ENCODE measurements around the gene FGF22. TPM values are rescaled to one million over a fixed set of nuclear protein-coding genes. Genes with fewer than 3 reads are reported as not detected.
A peak's percentile ranks its signal among the peaks of the same experiment; 100 is the strongest.
"Not testable (repeated sequence)": the region's sequence is repeated elsewhere in the genome, so short reads cannot be mapped to it uniquely, and the experiment has no call there.

The FGF22 gene
- total RNA-seq, 1 experiment from 2014 or later: 1.3 TPM

GRCh38 chr19:628168-628567 lies 11.5 kb upstream of the FGF22 start:
- ChIA-PET CTCF (no interaction called here), POLR2A (ENCODE audit: unreplicated experiment) (no interaction called here)
- BruUV-seq (replicated peaks): no TSS peak
- no peak overlapping the region for H3K27ac ChIP-seq (ENCODE audit: low read length)
- H4K20me1 ChIP-seq (ENCODE audit: low read length): no peaks in the 10 kb centered on the region
- H3K79me2 ChIP-seq (ENCODE audit: low read length): peaks cover 46% of the 10 kb centered on the region
- DNase-seq (no peak), ATAC-seq (no peak)
- intact Hi-C loops (cut with micrococcal nuclease): no loop called here
- TF ChIP-seq CTCF (conservative IDR thresholded peaks at IDR 0.05; ENCODE audit: low read depth, low read length) (peak; percentile 53), EZH2phosphoT487 (IDR thresholded peaks at IDR 0.05; ENCODE audit: borderline replicate concordance, low read length) (no peak)
- no peaks in the 10 kb centered on the region for H3F3A ChIP-seq (ENCODE audit: low read length, unreplicated experiment)
- no peak overlapping the region for H3K9ac ChIP-seq (ENCODE audit: low read length)
- H3K9me3 ChIP-seq (ENCODE audit: low read length): no peaks in the 10 kb centered on the region
- peaks cover 5% of the 10 kb centered on the region; the same call in 1 of the 2 replicates for H3K4me1 ChIP-seq (ENCODE audit: insufficient read depth, low read length)
- no peaks in the 10 kb centered on the region for H3K27me3 ChIP-seq (ENCODE audit: low read length)
- no peak overlapping the region for H3K4me2 ChIP-seq (ENCODE audit: low read length)
- H2AFZ ChIP-seq (ENCODE audit: low read length): no peak overlapping the region
- H3K4me3 ChIP-seq (ENCODE audit: low read length): no peak overlapping the region
- H3K36me3 ChIP-seq (ENCODE audit: low read depth, low read length): peaks cover 5% of the 10 kb centered on the region; the same call in 1 of the 2 replicates
- H3K9me2 ChIP-seq (replicated peaks; ENCODE audit: low read length): no peaks in the 10 kb centered on the region

DNA sequence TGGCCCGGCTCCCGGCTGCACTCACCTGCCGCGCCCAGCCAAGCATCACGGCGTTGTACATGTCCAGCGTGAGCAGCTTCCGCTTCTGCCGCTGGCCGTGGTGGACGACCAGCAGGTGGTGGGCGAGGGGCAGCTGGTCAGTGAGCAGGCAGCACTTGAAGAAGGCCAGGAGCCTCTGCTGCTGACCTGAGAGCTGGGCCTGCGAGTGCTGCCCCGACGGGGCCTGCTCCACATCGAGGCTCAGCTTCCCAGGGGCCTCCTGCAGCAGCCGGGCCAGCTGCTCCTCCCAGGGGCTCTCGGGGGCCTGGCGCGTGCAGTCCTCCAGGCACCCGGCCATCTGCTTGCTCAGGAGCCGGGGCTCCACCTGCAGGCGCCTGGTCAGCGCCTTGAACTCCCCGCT lies 10.2 kb upstream of the FGF22 start:
- H3K4me2 ChIP-seq (ENCODE audit: low read length); H3K9ac ChIP-seq (ENCODE audit: low read length); POLR2A ChIA-PET (ENCODE audit: unreplicated experiment); H3K9me2 ChIP-seq (replicated peaks; ENCODE audit: low read length); H3K27me3 ChIP-seq (ENCODE audit: low read length); H3K9me3 ChIP-seq (ENCODE audit: low read length); H3F3A ChIP-seq (ENCODE audit: low read length, unreplicated experiment); DNase-seq; ATAC-seq; intact Hi-C loops (cut with micrococcal nuclease); BruUV-seq (replicated peaks); H2AFZ ChIP-seq (ENCODE audit: low read length); H3K4me1 ChIP-seq (ENCODE audit: insufficient read depth, low read length); H3K27ac ChIP-seq (ENCODE audit: low read length); H4K20me1 ChIP-seq (ENCODE audit: low read length); H3K4me3 ChIP-seq (ENCODE audit: low read length); H3K36me3 ChIP-seq (ENCODE audit: low read depth, low read length); CTCF ChIA-PET: not testable (repeated sequence)
- H3K79me2 ChIP-seq (ENCODE audit: low read length): peaks cover 47% of the 10 kb centered on the region

DNA sequence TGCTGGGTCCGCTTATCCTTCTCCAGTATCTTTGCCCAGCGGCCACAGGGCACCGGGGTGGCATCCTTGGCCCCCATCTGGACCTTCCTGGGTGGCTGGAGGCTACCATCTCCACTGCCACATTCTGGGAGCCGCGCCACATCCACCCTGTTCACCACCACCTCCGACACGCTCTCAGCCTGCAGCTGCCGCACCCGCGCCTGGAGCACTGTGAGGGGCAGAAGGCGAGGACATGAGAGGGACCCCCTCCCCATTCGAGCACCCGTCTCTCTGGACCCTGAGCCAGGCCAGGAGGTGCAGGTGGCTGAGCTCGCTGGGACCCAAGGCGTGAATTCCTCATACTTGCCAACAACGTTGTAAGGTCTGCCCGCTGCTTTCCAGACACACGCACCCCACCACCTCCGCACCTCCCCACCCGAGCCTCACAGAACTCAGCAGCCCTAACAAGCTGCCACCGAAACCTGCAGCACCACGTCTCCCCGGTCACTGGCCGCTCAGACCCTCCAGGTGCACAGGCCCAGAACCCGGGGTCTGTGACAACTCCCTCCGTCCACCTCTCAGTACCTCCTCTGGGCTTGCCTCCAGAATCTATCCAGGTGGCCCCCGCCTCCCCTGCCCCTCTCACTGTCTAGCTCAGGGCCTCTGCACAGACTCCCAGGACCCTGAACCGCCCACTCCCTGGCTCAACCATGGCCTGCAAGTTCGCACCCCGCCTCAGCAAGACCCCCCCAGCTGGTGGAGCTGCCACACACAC lies 9.5 kb upstream of the FGF22 start:
- H3K79me2 ChIP-seq (ENCODE audit: low read length): peaks cover 47% of the 10 kb centered on the region

More for the DNA sequence above, 9.5 kb upstream of the FGF22 start:
- H3K4me2 ChIP-seq (ENCODE audit: low read length): no peak overlapping the region
- H2AFZ ChIP-seq (ENCODE audit: low read length): no peak overlapping the region
- no peaks in the 10 kb centered on the region for H4K20me1 ChIP-seq (ENCODE audit: low read length)
- no peak overlapping the region for H3K9ac ChIP-seq (ENCODE audit: low read length)
- no peaks in the 10 kb centered on the region for H3F3A ChIP-seq (ENCODE audit: low read length, unreplicated experiment)
- ChIA-PET POLR2A (ENCODE audit: unreplicated experiment) (no interaction called here), CTCF (no interaction called here)
- H3K9me2 ChIP-seq (replicated peaks; ENCODE audit: low read length): no peaks in the 10 kb centered on the region
- H3K4me1 ChIP-seq (ENCODE audit: insufficient read depth, low read length): peaks cover 5% of the 10 kb centered on the region; the same call in 1 of the 2 replicates
- no peak for TF ChIP-seq EZH2 (IDR thresholded peaks at IDR 0.05; ENCODE audit: low read length, unreplicated experiment)
- TF ChIP-seq EZH2phosphoT487 (IDR thresholded peaks at IDR 0.05; ENCODE audit: borderline replicate concordance, low read length): no peak
- no peak for TF ChIP-seq CTCF (conservative IDR thresholded peaks at IDR 0.05; ENCODE audit: low read depth, low read length)
- BruUV-seq (replicated peaks): no TSS peak
- DNase-seq (no peak), ATAC-seq (no peak)
- intact Hi-C loops (cut with micrococcal nuclease): loop anchor here (10.0 kb wide), 1 partner anchor 55 kb away; the partner anchor contains the start of gene BSG
- H3K36me3 ChIP-seq (ENCODE audit: low read depth, low read length): peaks cover 5% of the 10 kb centered on the region; the same call in 1 of the 2 replicates
- no peak overlapping the region for H3K4me3 ChIP-seq (ENCODE audit: low read length)
- H3K9me3 ChIP-seq (ENCODE audit: low read length): no peaks in the 10 kb centered on the region
- H3K27ac ChIP-seq (ENCODE audit: low read length): no peak overlapping the region
- no peaks in the 10 kb centered on the region for H3K27me3 ChIP-seq (ENCODE audit: low read length)
